Activated naive CD4-positive, alpha-beta T cell treated with anti-CD3 and anti-CD28 coated beads, Interleukin-2, amount 10 ng/mL, durations not matched to agents 7 days and 5 days (primary cell): ENCODE results near the gene SERINC5.
"Not testable (repeated sequence)": the region's sequence is repeated elsewhere in the genome, so short reads cannot be mapped to it uniquely, and the experiment has no call there.

Experiments used
- CTCF ChIA-PET: fragments of 350-600 bp; sonication (Branson Sonifier 250); formaldehyde crosslinking; loops from one replicate; lab custom pipeline; 2021; ENCODE audit warnings: antibody characterized with exemption; lab: Charles Lee
- DNase-seq: peaks from one replicate; pipeline ENCODE4 v3.0.0-alpha.2; 2020
- H3K27ac Mint-ChIP-seq: one replicate; pipeline ENCODE4 v1.8.0; 2021; ENCODE audit warnings: mild to moderate bottlenecking, moderate library complexity, mixed read lengths
- H3K27me3 Mint-ChIP-seq: one replicate; pipeline ENCODE4 v1.8.0; 2021; ENCODE audit warnings: mild to moderate bottlenecking, mixed read lengths
- H3K36me3 Mint-ChIP-seq: one replicate; pipeline ENCODE4 v1.8.0; 2021; ENCODE audit warnings: mixed read lengths
- H3K4me1 Mint-ChIP-seq: one replicate; pipeline ENCODE4 v1.8.0; 2021; ENCODE audit warnings: mixed read lengths
- H3K4me3 Mint-ChIP-seq: one replicate; pipeline ENCODE4 v1.8.0; 2021; ENCODE audit warnings: mild to moderate bottlenecking, moderate library complexity, mixed read lengths
- H3K9me3 Mint-ChIP-seq: one replicate; pipeline ENCODE4 v1.8.0; 2021; ENCODE audit warnings: mixed read lengths

The SERINC5 gene

GRCh38 chr5:80136798-80137197, 119.0 kb downstream of the SERINC5 start:
- not testable (repeated sequence) for H3K27me3 Mint-ChIP-seq, H3K9me3 Mint-ChIP-seq
- peak; percentile 36 for DNase-seq
- CTCF ChIA-PET = interaction anchor here (0.9 to 1.4 kb wide), 4 partner anchors 11 to 68 kb away, joined by 4 to 9 read pairs (median 5); no protein-coding TSS in a partner anchor
- Mint-ChIP-seq H3K4me1 (peaks cover 94% of the 10 kb centered on the region), H3K27ac (peak overlapping the region; percentile 97), H3K4me3 (peak overlapping the region; percentile 66), H3K36me3 (peaks cover 76% of the 10 kb centered on the region)

- CTCF ChIA-PET = interaction anchor here (1.5 to 1.9 kb wide), 2 partner anchors 10 to 140 kb away, joined by 3 to 6 read pairs; no protein-coding TSS in a partner anchor
- Mint-ChIP-seq H3K4me1 (peaks cover 82% of the 10 kb centered on the region), H3K27ac (peak overlapping the region; percentile 97)
Measured at GRCh38 chr5:80134876-80135275, 121.0 kb downstream of the SERINC5 start.

GRCh38 chr5:80129146-80129545, 126.7 kb downstream of the SERINC5 start:
- peaks cover 54% of the 10 kb centered on the region for H3K4me1 Mint-ChIP-seq
- CTCF ChIA-PET = no interaction called here

More at GRCh38 chr5:80134876-80135275, 121.0 kb downstream of the SERINC5 start:
- DNase-seq = no peak
- Mint-ChIP-seq H3K27me3 (no peaks in the 10 kb centered on the region), H3K36me3 (peaks cover 75% of the 10 kb centered on the region), H3K9me3 (peaks cover 19% of the 10 kb centered on the region), H3K4me3 (no peak overlapping the region)

GRCh38 chr5:80128141-80128540, 127.7 kb downstream of the SERINC5 start:
- Mint-ChIP-seq H3K27ac (no peak overlapping the region), H3K36me3 (peaks cover 65% of the 10 kb centered on the region), H3K4me3 (no peak overlapping the region), H3K9me3 (peaks cover 25% of the 10 kb centered on the region), H3K27me3 (no peaks in the 10 kb centered on the region), H3K4me1 (peaks cover 52% of the 10 kb centered on the region)
- CTCF ChIA-PET = no interaction called here
- no peak for DNase-seq

More at GRCh38 chr5:80129146-80129545, 126.7 kb downstream of the SERINC5 start:
- Mint-ChIP-seq H3K9me3 (peaks cover 25% of the 10 kb centered on the region), H3K36me3 (peaks cover 68% of the 10 kb centered on the region), H3K27me3 (no peaks in the 10 kb centered on the region), H3K4me3 (no peak overlapping the region), H3K27ac (no peak overlapping the region)
- no peak for DNase-seq

GRCh38 chr5:80127116-80127552, 128.7 kb downstream of the SERINC5 start:
- CTCF ChIA-PET = interaction anchor here (1.0 to 2.2 kb wide), 2 partner anchors 35 to 56 kb away, joined by 3 to 7 read pairs; no protein-coding TSS in a partner anchor
- peaks cover 60% of the 10 kb centered on the region for H3K36me3 Mint-ChIP-seq

GRCh38 chr5:80125962-80126480, 129.8 kb downstream of the SERINC5 start:
- CTCF ChIA-PET = interaction anchor here (0.6 to 2.2 kb wide), 7 partner anchors 8 to 165 kb away, joined by 3 to 7 read pairs (median 5); no protein-coding TSS in a partner anchor
- Mint-ChIP-seq H3K4me1 (peaks cover 37% of the 10 kb centered on the region), H3K27ac (peak overlapping the region; percentile 78), H3K27me3 (no peaks in the 10 kb centered on the region), H3K36me3 (peaks cover 58% of the 10 kb centered on the region), H3K4me3 (no peak overlapping the region), H3K9me3 (peaks cover 13% of the 10 kb centered on the region)
- no peak for DNase-seq

More at GRCh38 chr5:80127116-80127552, 128.7 kb downstream of the SERINC5 start:
- DNase-seq = no peak
- no peak overlapping the region for H3K4me3 Mint-ChIP-seq
- H3K4me1 Mint-ChIP-seq = peaks cover 45% of the 10 kb centered on the region
- H3K27me3 Mint-ChIP-seq = no peaks in the 10 kb centered on the region
- peaks cover 24% of the 10 kb centered on the region for H3K9me3 Mint-ChIP-seq
- H3K27ac Mint-ChIP-seq = no peak overlapping the region

DNA sequence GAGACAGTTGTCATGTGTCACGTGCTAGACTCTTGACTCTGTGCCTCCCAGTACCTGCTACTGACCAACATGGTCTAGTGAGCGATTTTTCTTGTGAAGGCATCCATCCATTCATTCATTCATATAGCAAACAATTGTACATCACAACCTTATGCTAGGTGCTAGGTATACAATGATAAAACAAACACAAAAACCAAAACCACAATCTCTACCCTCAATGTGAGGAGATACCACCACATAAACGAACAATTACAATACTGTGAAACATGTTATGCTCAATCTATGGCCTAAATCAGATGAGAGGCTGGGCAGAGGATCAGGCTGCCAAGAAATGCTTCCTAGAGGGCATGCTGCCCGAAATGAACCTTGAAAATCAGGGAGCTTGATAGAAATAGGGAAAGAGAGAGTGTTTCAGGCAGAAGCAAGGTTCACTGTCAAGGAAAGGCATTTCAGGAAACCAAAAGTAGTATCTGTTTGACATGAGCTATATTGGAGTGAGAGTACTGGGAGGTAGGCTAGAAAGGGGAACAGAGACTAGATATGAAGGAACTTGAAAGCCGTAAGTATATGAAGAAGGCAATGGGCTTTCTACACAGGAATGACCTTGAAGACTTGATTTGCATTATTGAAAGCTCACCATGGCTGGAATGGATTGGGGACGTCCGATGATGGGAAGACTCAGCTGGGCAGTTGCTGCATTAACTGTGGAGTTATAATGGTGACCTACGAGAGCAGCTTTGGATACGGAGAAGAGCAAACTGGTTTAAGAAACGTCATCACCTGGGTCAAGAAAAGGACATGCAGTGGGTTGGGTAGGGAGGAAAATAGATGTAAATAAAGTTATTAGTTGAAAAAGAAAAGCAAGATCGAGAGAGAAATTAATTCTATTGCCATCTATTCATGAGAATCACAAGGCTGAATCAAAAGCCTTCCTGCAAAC, 130.6 kb downstream of the SERINC5 start:
- peaks cover 6% of the 10 kb centered on the region for H3K9me3 Mint-ChIP-seq
- H3K4me3 Mint-ChIP-seq = no peak overlapping the region
- CTCF ChIA-PET = interaction anchor here (0.6 to 2.2 kb wide), 6 partner anchors 9 to 166 kb away, joined by 3 to 7 read pairs (median 6); no protein-coding TSS in a partner anchor

GRCh38 chr5:80124121-80124918, 131.5 kb downstream of the SERINC5 start:
- no peak for DNase-seq

More for the DNA sequence above, 130.6 kb downstream of the SERINC5 start:
- Mint-ChIP-seq H3K27me3 (no peaks in the 10 kb centered on the region), H3K4me1 (peaks cover 35% of the 10 kb centered on the region), H3K36me3 (peaks cover 51% of the 10 kb centered on the region), H3K27ac (peak overlapping the region; percentile 78)
- no peak for DNase-seq

DNA sequence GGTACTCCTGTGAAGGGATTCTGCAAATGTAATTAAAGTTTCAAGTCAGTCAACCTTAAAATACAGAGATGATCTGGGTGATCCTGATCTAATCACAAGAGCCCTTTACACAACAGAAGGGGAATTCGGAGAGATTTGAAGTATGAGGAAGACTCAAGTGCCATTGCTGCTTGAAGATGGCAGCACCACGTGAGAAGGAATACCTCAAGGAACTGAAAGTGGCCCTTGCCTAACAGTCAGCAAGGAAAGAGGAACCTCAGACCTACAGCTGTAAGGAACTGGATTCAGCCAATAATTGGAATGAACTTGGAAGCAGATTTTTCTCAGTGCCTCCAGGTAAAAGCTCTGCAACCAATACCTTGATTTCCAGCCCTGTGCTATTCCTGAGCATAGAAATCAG, 133.3 kb downstream of the SERINC5 start:
- CTCF ChIA-PET = no interaction called here
- Mint-ChIP-seq H3K4me1 (peaks cover 46% of the 10 kb centered on the region), H3K27me3 (no peaks in the 10 kb centered on the region), H3K27ac (no peak overlapping the region), H3K4me3 (no peak overlapping the region), H3K9me3 (peaks cover 14% of the 10 kb centered on the region), H3K36me3 (peaks cover 62% of the 10 kb centered on the region)
- no peak for DNase-seq

More at GRCh38 chr5:80124121-80124918, 131.5 kb downstream of the SERINC5 start:
- peaks cover 35% of the 10 kb centered on the region for H3K4me1 Mint-ChIP-seq
- no peaks in the 10 kb centered on the region for H3K27me3 Mint-ChIP-seq
- H3K4me3 Mint-ChIP-seq = no peak overlapping the region
- H3K27ac Mint-ChIP-seq = no peak overlapping the region
- peaks cover 9% of the 10 kb centered on the region for H3K9me3 Mint-ChIP-seq
- CTCF ChIA-PET = interaction anchor here (2.0 kb wide), 1 partner anchor 10 kb away, joined by 6 read pairs; no protein-coding TSS in a partner anchor
- H3K36me3 Mint-ChIP-seq = peaks cover 60% of the 10 kb centered on the region

DNA sequence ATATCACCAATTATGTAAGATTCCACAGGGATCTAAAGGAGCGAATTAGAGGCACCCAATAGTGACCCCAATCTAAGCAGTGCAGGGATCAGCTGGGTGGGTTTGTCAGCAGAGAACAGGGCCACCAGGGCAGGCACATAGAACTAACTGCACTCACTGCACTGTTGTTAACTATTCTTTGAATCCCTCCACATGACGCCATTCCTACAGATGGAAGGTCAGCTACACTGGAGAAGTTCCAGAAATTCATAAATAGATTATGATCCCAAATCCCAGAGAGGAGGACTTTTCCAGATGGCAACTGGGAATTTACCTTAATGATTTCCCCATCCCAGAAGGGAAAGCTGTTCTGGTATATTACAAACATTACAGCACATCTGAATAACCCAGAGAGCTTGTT, 136.5 kb downstream of the SERINC5 start:
- peaks cover 25% of the 10 kb centered on the region for H3K9me3 Mint-ChIP-seq
- CTCF ChIA-PET = no interaction called here
- H3K27me3 Mint-ChIP-seq = no peaks in the 10 kb centered on the region
- H3K4me3 Mint-ChIP-seq = no peak overlapping the region
- H3K4me1 Mint-ChIP-seq = peaks cover 40% of the 10 kb centered on the region
- peak overlapping the region; percentile 67 for H3K27ac Mint-ChIP-seq
- peaks cover 75% of the 10 kb centered on the region for H3K36me3 Mint-ChIP-seq
- DNase-seq = no peak

- Mint-ChIP-seq H3K27me3 (no peaks in the 10 kb centered on the region), H3K9me3 (peaks cover 33% of the 10 kb centered on the region), H3K36me3 (peaks cover 80% of the 10 kb centered on the region), H3K27ac (peak overlapping the region; percentile 70), H3K4me1 (peaks cover 31% of the 10 kb centered on the region), H3K4me3 (no peak overlapping the region)
- CTCF ChIA-PET = interaction anchor here (1.2 to 1.4 kb wide), 3 partner anchors 10 to 75 kb away, joined by 3 to 4 read pairs (median 3); no protein-coding TSS in a partner anchor
- DNase-seq = no peak
Measured at GRCh38 chr5:80117446-80117845, 138.4 kb downstream of the SERINC5 start.

GRCh38 chr5:80116465-80116864, 139.4 kb downstream of the SERINC5 start:
- Mint-ChIP-seq H3K27ac (peak overlapping the region; percentile 55), H3K4me1 (peaks cover 31% of the 10 kb centered on the region), H3K27me3 (no peaks in the 10 kb centered on the region), H3K36me3 (peaks cover 80% of the 10 kb centered on the region), H3K4me3 (no peak overlapping the region), H3K9me3 (peaks cover 33% of the 10 kb centered on the region)
- no peak for DNase-seq
- CTCF ChIA-PET = interaction anchor here (1.2 to 1.4 kb wide), 3 partner anchors 9 to 76 kb away, joined by 3 to 4 read pairs (median 3); no protein-coding TSS in a partner anchor

- H3K4me3 Mint-ChIP-seq = no peak overlapping the region
- peaks cover 33% of the 10 kb centered on the region for H3K9me3 Mint-ChIP-seq
- peak overlapping the region; percentile 55 for H3K27ac Mint-ChIP-seq
- H3K4me1 Mint-ChIP-seq = peaks cover 31% of the 10 kb centered on the region
- no peaks in the 10 kb centered on the region for H3K27me3 Mint-ChIP-seq
- DNase-seq = no peak
- H3K36me3 Mint-ChIP-seq = peaks cover 80% of the 10 kb centered on the region
- CTCF ChIA-PET = interaction anchor here (1.4 kb wide), 2 partner anchors 24 to 77 kb away, joined by 3 read pairs; no protein-coding TSS in a partner anchor
Measured at GRCh38 chr5:80116000-80116399, 139.8 kb downstream of the SERINC5 start.
